PC-3 (cell line): ENCODE data around the gene FTL. TPM values are rescaled to one million over a fixed set of nuclear protein-coding genes. Genes with fewer than 3 reads are reported as not detected.
A peak's percentile ranks its signal among the peaks of the same experiment; 100 is the strongest.
"Not testable (repeated sequence)": the region's sequence is repeated elsewhere in the genome, so short reads cannot be mapped to it uniquely, and the experiment has no call there.

Experiments used
- ATAC-seq: fragments of 200-7000 bp; cut with Tn5 transposase; 2 replicates; pipeline ENCODE4 v1.9.1; 2020; ENCODE audit warnings: mild to moderate bottlenecking, moderate library complexity
- BruUV-seq: library from RNA; stranded (reverse); fragments of 400-500 nt; replicated peaks from 2 replicates; lab custom pipeline; 2021; lab: Mats Ljungman, UMichigan
- CTCF ChIA-PET: fragments of 300-600 bp; sonication (Branson Sonifier 250); formaldehyde crosslinking; loops from one replicate; lab custom pipeline; 2022; ENCODE audit warnings: antibody characterized with exemption; lab: Charles Lee
- POLR2A ChIA-PET: fragments of 300-600 bp; sonication (Branson Sonifier 250); formaldehyde crosslinking; loops from one replicate; lab custom pipeline; 2022; ENCODE audit warnings: antibody characterized with exemption; ENCODE audit not compliant: unreplicated experiment; lab: Charles Lee
- DNase-seq: peaks from one replicate; pipeline ENCODE4 v3.0.0-alpha.2; 2015
- H2AFZ ChIP-seq: fragments of 300-600 bp; sonication (generic); 2 replicates; pipeline ENCODE4 v1.6.0; 2016; ENCODE audit warnings: antibody characterized with exemption, low read length
- H3F3A ChIP-seq: fragments of 300-600 bp; sonication (generic); one replicate; pipeline ENCODE4 v1.6.0; 2017; ENCODE audit warnings: antibody characterized with exemption, low read length, control low read depth, mild to moderate bottlenecking; ENCODE audit not compliant: unreplicated experiment
- H3K27ac ChIP-seq: fragments of 300-600 bp; sonication (generic); 2 replicates; pipeline ENCODE4 v1.5.1; 2016; ENCODE audit warnings: mild to moderate bottlenecking, low read length
- H3K27me3 ChIP-seq: fragments of 300-600 bp; sonication (generic); 2 replicates; pipeline ENCODE4 v1.6.1; 2016; ENCODE audit warnings: low read length, mixed read lengths
- H3K36me3 ChIP-seq: fragments of 300-600 bp; sonication (generic); 2 replicates; pipeline ENCODE4 v1.6.1; 2016; ENCODE audit warnings: low read depth, mixed run types, low read length, mixed read lengths
- H3K4me1 ChIP-seq: fragments of 300-600 bp; sonication (generic); 2 replicates; pipeline ENCODE4 v1.5.1; 2016; ENCODE audit warnings: low read length; ENCODE audit not compliant: insufficient read depth
- H3K4me2 ChIP-seq: fragments of 300-600 bp; sonication (generic); 2 replicates; pipeline ENCODE4 v1.6.0; 2016; ENCODE audit warnings: low read length
- H3K4me3 ChIP-seq: fragments of 300-600 bp; sonication (generic); 2 replicates; pipeline ENCODE4 v1.5.1; 2016; ENCODE audit warnings: mild to moderate bottlenecking, low read length, mixed read lengths
- H3K79me2 ChIP-seq: fragments of 300-600 bp; sonication (generic); 2 replicates; pipeline ENCODE4 v1.6.1; 2017; ENCODE audit warnings: low read length, mixed read lengths
- H3K9ac ChIP-seq: fragments of 300-600 bp; sonication (generic); 2 replicates; pipeline ENCODE4 v1.6.0; 2016; ENCODE audit warnings: mild to moderate bottlenecking, low read length
- H3K9me2 ChIP-seq: fragments of 300-600 bp; sonication (generic); replicated peaks from 2 replicates; pipeline ENCODE4 v1.6.1; 2016; ENCODE audit warnings: mixed run types, low read length, mixed read lengths
- H3K9me3 ChIP-seq: fragments of 300-600 bp; sonication (generic); 2 replicates; pipeline ENCODE4 v1.6.1; 2016; ENCODE audit warnings: low read length, mixed read lengths
- H4K20me1 ChIP-seq: fragments of 300-600 bp; sonication (generic); 2 replicates; pipeline ENCODE4 v1.6.1; 2016; ENCODE audit warnings: low read length, mixed read lengths
- EZH2 ChIP-seq: fragments of 300-600 bp; sonication (generic); IDR thresholded peaks from one replicate; pipeline ENCODE4 v1.6.1; 2017; ENCODE audit warnings: antibody characterized with exemption, mild to moderate bottlenecking, low read length; ENCODE audit not compliant: unreplicated experiment
- EZH2phosphoT487 ChIP-seq: fragments of 300-600 bp; sonication (generic); IDR thresholded peaks from 2 replicates; pipeline ENCODE4 v1.6.1; 2018; ENCODE audit warnings: mild to moderate bottlenecking, antibody characterized with exemption, low read length, borderline replicate concordance
- intact Hi-C: fragments of 100-400 bp; cut with micrococcal nuclease; formaldehyde crosslinking; loops from 2 replicates; pipeline ENCODE4 v1.9.0; 2023
- total RNA-seq: library from RNA; depleted of rRNA; stranded (reverse); fragments of >200 nt; gene quantifications from 2 replicates; pipeline ENCODE4 v1.2.3, GENCODE V29; 2014
- TF ChIP-seq, protein P1 (sequence below): fragments of 300-600 bp; sonication (generic); conservative IDR thresholded peaks from 2 replicates; pipeline ENCODE4 v1.5.1; 2017; ENCODE audit warnings: antibody characterized with exemption, low read depth, mild to moderate bottlenecking, low read length

FTL gene
- total RNA-seq, 1 experiment from 2014 or later: 1,109 TPM

DNA sequence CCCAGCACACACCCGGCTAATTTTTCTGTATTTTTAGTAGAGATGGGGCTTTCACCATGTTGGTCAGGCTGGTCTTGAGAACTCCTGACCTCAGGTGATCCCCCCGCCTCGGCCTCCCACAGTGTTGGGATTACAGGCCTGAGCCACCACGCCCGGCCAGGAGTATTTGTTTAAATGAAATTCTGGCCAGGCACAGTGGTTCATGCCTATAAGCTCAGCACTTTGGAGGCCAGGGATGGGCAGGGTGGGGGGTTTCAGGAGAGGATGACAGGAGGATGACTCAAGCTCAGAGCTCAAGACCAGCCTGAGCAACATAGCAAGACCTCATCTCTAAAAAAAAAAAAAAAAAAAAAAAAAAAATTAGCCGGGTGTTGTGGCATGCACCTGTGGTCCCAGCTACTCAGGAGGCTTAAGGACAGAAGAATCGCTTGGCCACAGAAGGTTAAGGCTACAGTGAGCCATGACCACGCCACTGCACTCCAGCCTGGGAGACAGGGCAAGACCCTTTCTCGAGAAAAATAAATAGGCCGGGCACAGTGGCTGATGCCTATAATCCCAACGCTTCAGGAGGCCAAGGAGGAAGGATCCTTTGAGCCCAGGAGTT, 39.8 kb upstream of the FTL start:
- Histone ChIP-seq H3K27ac (peak overlapping the region; percentile 96), H3K4me3 (no peak overlapping the region), H3K4me2 (no peak overlapping the region), H3K36me3 (no peaks in the 10 kb centered on the region), H2AFZ (no peak overlapping the region), H3K9me3 (no peaks in the 10 kb centered on the region), H3K27me3 (no peaks in the 10 kb centered on the region), H3K9ac (peak overlapping the region; percentile 75), H3K9me2 (no peaks in the 10 kb centered on the region), H4K20me1 (no peaks in the 10 kb centered on the region), H3K4me1 (peaks cover 26% of the 10 kb centered on the region), H3K79me2 (no peaks in the 10 kb centered on the region), H3F3A (no peaks in the 10 kb centered on the region)
- DNase-seq (peak; percentile 67), ATAC-seq (peak; percentile 54)
- POLR2A ChIA-PET: interaction anchor here (0.7 to 0.8 kb wide), 2 partner anchors 8 to 53 kb away, joined by 3 to 4 read pairs; partner anchors contain the start of gene DHDH
- TF ChIP-seq EZH2phosphoT487 (no peak), EZH2 (no peak)
- TF ChIP-seq, protein P1, sequence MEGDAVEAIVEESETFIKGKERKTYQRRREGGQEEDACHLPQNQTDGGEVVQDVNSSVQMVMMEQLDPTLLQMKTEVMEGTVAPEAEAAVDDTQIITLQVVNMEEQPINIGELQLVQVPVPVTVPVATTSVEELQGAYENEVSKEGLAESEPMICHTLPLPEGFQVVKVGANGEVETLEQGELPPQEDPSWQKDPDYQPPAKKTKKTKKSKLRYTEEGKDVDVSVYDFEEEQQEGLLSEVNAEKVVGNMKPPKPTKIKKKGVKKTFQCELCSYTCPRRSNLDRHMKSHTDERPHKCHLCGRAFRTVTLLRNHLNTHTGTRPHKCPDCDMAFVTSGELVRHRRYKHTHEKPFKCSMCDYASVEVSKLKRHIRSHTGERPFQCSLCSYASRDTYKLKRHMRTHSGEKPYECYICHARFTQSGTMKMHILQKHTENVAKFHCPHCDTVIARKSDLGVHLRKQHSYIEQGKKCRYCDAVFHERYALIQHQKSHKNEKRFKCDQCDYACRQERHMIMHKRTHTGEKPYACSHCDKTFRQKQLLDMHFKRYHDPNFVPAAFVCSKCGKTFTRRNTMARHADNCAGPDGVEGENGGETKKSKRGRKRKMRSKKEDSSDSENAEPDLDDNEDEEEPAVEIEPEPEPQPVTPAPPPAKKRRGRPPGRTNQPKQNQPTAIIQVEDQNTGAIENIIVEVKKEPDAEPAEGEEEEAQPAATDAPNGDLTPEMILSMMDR: no peak
- intact Hi-C loops: no loop called here
- BruUV-seq: no TSS peak
- CTCF ChIA-PET: no interaction called here

DNA sequence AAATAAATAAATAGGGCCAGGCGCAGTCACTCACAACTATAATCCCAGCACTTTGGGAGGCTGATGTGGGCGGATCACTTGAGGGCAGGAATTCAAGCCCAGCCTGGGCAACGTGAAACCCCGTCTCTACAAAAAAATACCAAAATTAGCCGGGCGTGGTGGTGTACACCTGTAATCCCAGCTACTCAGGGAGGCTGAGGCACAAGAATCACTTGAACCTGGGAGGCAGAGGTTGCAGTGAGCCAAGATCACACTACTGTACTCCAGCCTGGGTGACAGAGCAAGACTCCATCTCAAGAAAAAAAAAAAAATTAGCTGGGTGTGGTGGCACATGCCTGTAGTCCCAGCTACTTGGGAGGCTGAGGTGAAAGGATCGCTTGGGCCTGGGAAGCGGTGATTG, 39.2 kb upstream of the FTL start:
- ATAC-seq, H4K20me1 ChIP-seq, H3K9me2 ChIP-seq, H3K36me3 ChIP-seq, H3F3A ChIP-seq, H3K27me3 ChIP-seq, H3K4me3 ChIP-seq, CTCF ChIA-PET, BruUV-seq, H3K9me3 ChIP-seq, H3K79me2 ChIP-seq, intact Hi-C loops, H2AFZ ChIP-seq, DNase-seq: not testable (repeated sequence)
- H3K4me1 ChIP-seq: peaks cover 26% of the 10 kb centered on the region
- POLR2A ChIA-PET: interaction anchor here (0.7 kb wide), 1 partner anchor 54 kb away, joined by 4 read pairs; no protein-coding TSS in a partner anchor
- H3K27ac ChIP-seq: peak overlapping the region; percentile 96
- peak overlapping the region; percentile 75 for H3K9ac ChIP-seq
- H3K4me2 ChIP-seq: 0 out of 2 replicates have a peak overlapping the region, but pooled peaks have one; percentile 54

DNA sequence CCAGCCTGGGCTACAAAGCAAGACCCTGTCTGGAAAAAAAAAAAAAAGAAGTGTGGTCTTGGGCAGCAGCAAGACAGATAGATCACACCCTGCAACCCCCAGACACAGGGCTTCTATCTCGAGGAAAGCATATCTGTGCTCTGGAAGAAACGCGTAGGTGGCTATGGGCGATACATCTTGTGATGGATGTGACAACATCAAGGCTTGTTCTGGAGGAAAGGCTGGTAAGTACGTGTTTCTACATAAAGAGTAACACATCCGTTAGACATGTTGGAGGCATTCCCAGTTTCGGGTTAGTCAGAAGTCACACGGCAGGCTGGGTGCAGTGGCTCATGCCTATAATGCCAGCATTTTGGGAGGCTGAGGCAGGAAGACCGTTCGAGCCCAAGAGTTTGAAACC, 38.2 kb upstream of the FTL start:
- Histone ChIP-seq H4K20me1 (no peaks in the 10 kb centered on the region), H3K9me2 (no peaks in the 10 kb centered on the region), H3F3A (no peaks in the 10 kb centered on the region), H3K27ac (peak overlapping the region; percentile 96), H3K27me3 (no peaks in the 10 kb centered on the region), H2AFZ (no peak overlapping the region), H3K9ac (peak overlapping the region; percentile 75), H3K4me3 (no peak overlapping the region), H3K36me3 (no peaks in the 10 kb centered on the region), H3K4me1 (peaks cover 26% of the 10 kb centered on the region), H3K4me2 (peak overlapping the region; percentile 54), H3K79me2 (no peaks in the 10 kb centered on the region), H3K9me3 (no peaks in the 10 kb centered on the region)
- DNase-seq: peak; percentile 95
- ChIA-PET CTCF (no interaction called here), POLR2A (no interaction called here)
- no peak for TF ChIP-seq EZH2
- TF ChIP-seq, protein P1: no peak
- no peak for TF ChIP-seq EZH2phosphoT487
- no TSS peak for BruUV-seq
- intact Hi-C loops: no loop called here
- ATAC-seq: peak; percentile 75

DNA sequence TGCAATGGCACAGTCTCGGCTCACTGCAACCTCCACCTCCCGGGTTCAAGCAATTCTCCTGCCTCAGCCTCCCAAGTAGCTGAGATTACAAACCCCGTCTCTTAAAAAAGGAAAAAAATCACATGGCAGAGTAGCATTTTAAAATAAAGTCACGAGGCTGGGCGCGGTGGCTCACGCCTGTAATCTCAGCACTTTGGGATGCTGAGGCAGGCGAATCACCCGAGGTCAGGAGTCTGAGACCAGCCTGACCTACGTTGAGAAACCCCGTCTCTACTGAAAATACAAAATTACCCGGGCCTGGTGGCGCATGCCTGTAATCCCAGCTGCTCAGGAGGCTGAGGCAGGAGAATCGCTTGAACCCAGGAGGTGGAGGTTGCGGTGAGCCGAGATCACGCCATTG, 37.4 kb upstream of the FTL start:
- H3F3A ChIP-seq, H3K4me3 ChIP-seq, H3K9me3 ChIP-seq, DNase-seq, H3K36me3 ChIP-seq, CTCF ChIA-PET, H3K79me2 ChIP-seq, POLR2A ChIA-PET, ATAC-seq, H3K4me2 ChIP-seq, H2AFZ ChIP-seq, H3K27me3 ChIP-seq, H4K20me1 ChIP-seq, BruUV-seq, intact Hi-C loops, H3K9me2 ChIP-seq: not testable (repeated sequence)
- Histone ChIP-seq H3K9ac (peak overlapping the region; percentile 58), H3K4me1 (peaks cover 27% of the 10 kb centered on the region), H3K27ac (peak overlapping the region; percentile 96)
